ENCODE data around the gene ANKRD33.

DNA sequence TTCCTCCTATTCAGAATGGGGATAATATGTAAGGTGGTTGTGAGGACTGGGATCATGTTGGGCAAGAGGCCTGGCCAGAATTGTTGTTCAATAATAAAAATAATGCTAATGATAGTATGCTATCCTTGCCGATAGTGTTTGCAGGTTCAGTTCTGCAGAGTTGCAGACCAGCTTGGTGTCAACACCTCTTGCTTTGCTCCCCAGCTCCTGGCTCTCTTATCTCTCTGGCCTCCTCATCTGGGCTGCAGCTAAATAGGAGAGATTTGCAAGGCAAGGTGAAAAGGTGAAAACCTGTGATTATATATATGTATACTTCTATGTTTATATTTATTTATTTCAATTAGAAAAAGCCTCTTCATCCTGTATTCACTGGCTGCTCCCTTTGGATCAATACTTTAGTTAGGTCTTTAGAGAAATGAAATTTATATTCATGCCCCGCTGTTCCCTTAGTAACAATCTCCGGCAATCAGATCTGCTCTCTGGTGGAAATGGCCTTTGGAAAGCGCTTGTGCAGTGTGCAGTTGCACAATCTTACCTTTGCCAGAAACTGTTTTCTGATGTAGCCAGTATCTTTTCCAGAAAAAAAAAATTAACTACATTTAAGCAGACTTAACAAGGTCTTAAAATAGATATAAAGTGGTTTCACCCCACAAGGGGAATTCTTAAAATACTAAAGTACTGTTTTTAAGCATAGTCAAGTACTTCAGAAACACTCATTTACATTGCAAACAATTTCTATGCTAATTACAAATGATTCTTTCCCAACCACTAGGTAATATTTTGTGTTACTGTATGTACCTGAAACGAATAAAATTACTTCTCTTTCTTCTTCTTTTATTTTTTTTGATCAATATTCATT, 44.5 kb downstream of the ANKRD33 start:
- TF ChIP-seq, protein P1, sequence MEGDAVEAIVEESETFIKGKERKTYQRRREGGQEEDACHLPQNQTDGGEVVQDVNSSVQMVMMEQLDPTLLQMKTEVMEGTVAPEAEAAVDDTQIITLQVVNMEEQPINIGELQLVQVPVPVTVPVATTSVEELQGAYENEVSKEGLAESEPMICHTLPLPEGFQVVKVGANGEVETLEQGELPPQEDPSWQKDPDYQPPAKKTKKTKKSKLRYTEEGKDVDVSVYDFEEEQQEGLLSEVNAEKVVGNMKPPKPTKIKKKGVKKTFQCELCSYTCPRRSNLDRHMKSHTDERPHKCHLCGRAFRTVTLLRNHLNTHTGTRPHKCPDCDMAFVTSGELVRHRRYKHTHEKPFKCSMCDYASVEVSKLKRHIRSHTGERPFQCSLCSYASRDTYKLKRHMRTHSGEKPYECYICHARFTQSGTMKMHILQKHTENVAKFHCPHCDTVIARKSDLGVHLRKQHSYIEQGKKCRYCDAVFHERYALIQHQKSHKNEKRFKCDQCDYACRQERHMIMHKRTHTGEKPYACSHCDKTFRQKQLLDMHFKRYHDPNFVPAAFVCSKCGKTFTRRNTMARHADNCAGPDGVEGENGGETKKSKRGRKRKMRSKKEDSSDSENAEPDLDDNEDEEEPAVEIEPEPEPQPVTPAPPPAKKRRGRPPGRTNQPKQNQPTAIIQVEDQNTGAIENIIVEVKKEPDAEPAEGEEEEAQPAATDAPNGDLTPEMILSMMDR (conservative IDR thresholded peaks at IDR 0.05; ENCODE audit: low read depth, low read length), result no peak
- TF ChIP-seq POLR2A (IDR thresholded peaks at IDR 0.05; ENCODE audit: low read depth, low read length), result no peak
- TF ChIP-seq CEBPB (IDR thresholded peaks at IDR 0.05; ENCODE audit: low read depth, low read length), result no peak
- TF ChIP-seq MXI1 (IDR thresholded peaks at IDR 0.05; ENCODE audit: borderline replicate concordance, low read depth, low read length), result no peak

Data from IMR-90 (cell line).